OCI-LY1 (cell line): ENCODE measurements around the gene PGAM2.

ENCODE experiments used
- H2AFZ ChIP-seq: fragments of 200-600 bp; sonication (generic), shearing (Covaris generic); 2 replicates; pipeline ENCODE4 v1.6.0; 2014; ENCODE audit warnings: antibody characterized with exemption, mild to moderate bottlenecking, low read length
- H3F3A ChIP-seq: fragments of 200-600 bp; sonication (generic), shearing (Covaris generic); 2 replicates; pipeline ENCODE4 v1.6.0; 2014; ENCODE audit warnings: mild to moderate bottlenecking, antibody characterized with exemption, low read length, moderate library complexity; ENCODE audit not compliant: insufficient read depth
- H3K27ac ChIP-seq: fragments of 200-600 bp; sonication (generic); 2 replicates; pipeline ENCODE4 v1.5.1; 2014; ENCODE audit warnings: low read length, mixed run types, mild to moderate bottlenecking, low read depth; ENCODE audit not compliant: poor library complexity, severe bottlenecking
- H3K27me3 ChIP-seq: fragments of 200-600 bp; sonication (generic); 2 replicates; pipeline ENCODE4 v1.6.0; 2014; ENCODE audit warnings: antibody characterized with exemption, mild to moderate bottlenecking, low read length, moderate library complexity; ENCODE audit not compliant: insufficient read depth
- H3K36me3 ChIP-seq: fragments of 200-600 bp; sonication (generic); 2 replicates; pipeline ENCODE4 v1.6.1; 2014; ENCODE audit warnings: mild to moderate bottlenecking, antibody characterized with exemption, low read length, moderate library complexity, mixed read lengths; ENCODE audit not compliant: insufficient read depth
- H3K4me1 ChIP-seq: fragments of 200-600 bp; sonication (generic); 2 replicates; pipeline ENCODE4 v1.5.1; 2014; ENCODE audit warnings: mild to moderate bottlenecking, low read length, moderate library complexity; ENCODE audit not compliant: insufficient read depth, severe bottlenecking
- H3K4me2 ChIP-seq: fragments of 200-600 bp; sonication (generic), shearing (Covaris generic); 2 replicates; pipeline ENCODE4 v1.6.1; 2014; ENCODE audit warnings: low read length
- H3K4me3 ChIP-seq: fragments of 200-600 bp; sonication (generic); 2 replicates; pipeline ENCODE4 v1.5.1; 2014; ENCODE audit warnings: low read length, low read depth, mild to moderate bottlenecking, mixed read lengths; ENCODE audit not compliant: poor library complexity, severe bottlenecking
- H3K79me2 ChIP-seq: fragments of 200-600 bp; shearing (Covaris generic); 2 replicates; pipeline ENCODE4 v1.6.1; 2016; ENCODE audit warnings: mixed run types, low read length, mixed read lengths; ENCODE audit not compliant: insufficient read depth
- H3K9ac ChIP-seq: fragments of 200-600 bp; sonication (generic), shearing (Covaris generic); 2 replicates; pipeline ENCODE4 v1.6.1; 2014; ENCODE audit warnings: mild to moderate bottlenecking, low read length, mixed read lengths
- H3K9me2 ChIP-seq: fragments of 200-600 bp; sonication (generic), shearing (Covaris generic); 2 replicates; pipeline ENCODE4 v1.6.1; 2014; ENCODE audit warnings: low read depth, mild to moderate bottlenecking, low read length, mixed read lengths
- H3K9me3 ChIP-seq: fragments of 200-600 bp; shearing (Covaris generic); 2 replicates; pipeline ENCODE4 v1.6.1; 2014; ENCODE audit warnings: low read length, mixed read lengths
- H4K20me1 ChIP-seq: fragments of 200-600 bp; sonication (generic), shearing (Covaris generic); 2 replicates; pipeline ENCODE4 v1.6.0; 2016; ENCODE audit warnings: mild to moderate bottlenecking, low read length; ENCODE audit not compliant: insufficient read depth
- EZH2 ChIP-seq: fragments of 200-600 bp; sonication (generic), shearing (Covaris generic); IDR thresholded peaks from 2 replicates; pipeline ENCODE4 v1.8.0; 2017; ENCODE audit warnings: borderline replicate concordance, mixed run types, mild to moderate bottlenecking, antibody characterized with exemption, low read length, moderate library complexity, mixed read lengths
- TF ChIP-seq, protein P1 (sequence below): fragments of 200-600 bp; sonication (generic), shearing (Covaris generic); IDR thresholded peaks from 2 replicates; pipeline ENCODE4 v1.5.1; 2017; ENCODE audit warnings: mild to moderate bottlenecking, antibody characterized with exemption, low read length, moderate library complexity, mixed read lengths

The PGAM2 gene

DNA sequence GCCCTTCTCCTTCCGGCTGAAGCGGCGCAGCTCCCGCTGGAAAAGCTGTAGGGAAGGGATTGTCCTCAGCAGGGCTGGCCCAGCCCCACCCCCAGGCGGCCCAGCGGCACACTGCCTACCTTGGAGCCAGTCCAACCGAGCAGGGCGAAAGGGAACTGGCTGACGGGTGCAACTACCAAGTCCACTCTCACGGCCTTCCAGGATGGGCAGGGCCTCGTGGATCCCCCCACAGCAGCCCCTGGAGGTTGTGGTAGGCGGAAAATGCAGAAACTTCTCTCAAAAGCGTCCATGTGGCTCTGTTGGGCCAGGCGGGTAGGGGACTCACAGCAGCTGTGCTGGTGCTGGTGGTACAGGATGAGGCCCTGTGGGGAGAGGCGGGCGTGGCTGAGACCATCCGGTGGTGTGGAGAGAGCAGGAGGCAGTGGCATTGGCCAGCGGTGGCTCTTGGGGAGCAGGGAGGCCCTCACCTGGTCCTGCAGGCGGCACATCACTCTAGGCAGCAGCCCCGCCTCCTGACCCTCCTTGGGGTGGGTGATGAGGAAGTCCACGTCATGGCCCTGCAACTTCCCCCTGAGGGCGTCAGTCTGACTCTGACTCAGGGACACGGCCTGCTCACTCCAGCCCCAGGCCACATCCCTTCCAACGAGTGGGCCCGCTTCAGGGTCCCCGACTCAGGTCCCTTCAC lies 8.4 kb upstream of the PGAM2 start:
- no peak overlapping the region for H3K9ac ChIP-seq
- TF ChIP-seq, protein P1, sequence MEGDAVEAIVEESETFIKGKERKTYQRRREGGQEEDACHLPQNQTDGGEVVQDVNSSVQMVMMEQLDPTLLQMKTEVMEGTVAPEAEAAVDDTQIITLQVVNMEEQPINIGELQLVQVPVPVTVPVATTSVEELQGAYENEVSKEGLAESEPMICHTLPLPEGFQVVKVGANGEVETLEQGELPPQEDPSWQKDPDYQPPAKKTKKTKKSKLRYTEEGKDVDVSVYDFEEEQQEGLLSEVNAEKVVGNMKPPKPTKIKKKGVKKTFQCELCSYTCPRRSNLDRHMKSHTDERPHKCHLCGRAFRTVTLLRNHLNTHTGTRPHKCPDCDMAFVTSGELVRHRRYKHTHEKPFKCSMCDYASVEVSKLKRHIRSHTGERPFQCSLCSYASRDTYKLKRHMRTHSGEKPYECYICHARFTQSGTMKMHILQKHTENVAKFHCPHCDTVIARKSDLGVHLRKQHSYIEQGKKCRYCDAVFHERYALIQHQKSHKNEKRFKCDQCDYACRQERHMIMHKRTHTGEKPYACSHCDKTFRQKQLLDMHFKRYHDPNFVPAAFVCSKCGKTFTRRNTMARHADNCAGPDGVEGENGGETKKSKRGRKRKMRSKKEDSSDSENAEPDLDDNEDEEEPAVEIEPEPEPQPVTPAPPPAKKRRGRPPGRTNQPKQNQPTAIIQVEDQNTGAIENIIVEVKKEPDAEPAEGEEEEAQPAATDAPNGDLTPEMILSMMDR, result no peak
- no peak for TF ChIP-seq EZH2
- peaks cover 2% of the 10 kb centered on the region; the same call in 1 of the 2 replicates for H3F3A ChIP-seq
- H3K4me2 ChIP-seq, result no peak overlapping the region
- no peaks in the 10 kb centered on the region for H3K9me2 ChIP-seq
- H4K20me1 ChIP-seq, result no peaks in the 10 kb centered on the region
- no peaks in the 10 kb centered on the region for H3K79me2 ChIP-seq
- no peaks in the 10 kb centered on the region for H3K27me3 ChIP-seq
- H2AFZ ChIP-seq, result no peak overlapping the region
- no peaks in the 10 kb centered on the region for H3K9me3 ChIP-seq
- no peak overlapping the region for H3K4me3 ChIP-seq
- peaks cover 80% of the 10 kb centered on the region for H3K36me3 ChIP-seq
- H3K27ac ChIP-seq, result peak overlapping the region; percentile 11
- H3K4me1 ChIP-seq, result peaks cover 3% of the 10 kb centered on the region

DNA sequence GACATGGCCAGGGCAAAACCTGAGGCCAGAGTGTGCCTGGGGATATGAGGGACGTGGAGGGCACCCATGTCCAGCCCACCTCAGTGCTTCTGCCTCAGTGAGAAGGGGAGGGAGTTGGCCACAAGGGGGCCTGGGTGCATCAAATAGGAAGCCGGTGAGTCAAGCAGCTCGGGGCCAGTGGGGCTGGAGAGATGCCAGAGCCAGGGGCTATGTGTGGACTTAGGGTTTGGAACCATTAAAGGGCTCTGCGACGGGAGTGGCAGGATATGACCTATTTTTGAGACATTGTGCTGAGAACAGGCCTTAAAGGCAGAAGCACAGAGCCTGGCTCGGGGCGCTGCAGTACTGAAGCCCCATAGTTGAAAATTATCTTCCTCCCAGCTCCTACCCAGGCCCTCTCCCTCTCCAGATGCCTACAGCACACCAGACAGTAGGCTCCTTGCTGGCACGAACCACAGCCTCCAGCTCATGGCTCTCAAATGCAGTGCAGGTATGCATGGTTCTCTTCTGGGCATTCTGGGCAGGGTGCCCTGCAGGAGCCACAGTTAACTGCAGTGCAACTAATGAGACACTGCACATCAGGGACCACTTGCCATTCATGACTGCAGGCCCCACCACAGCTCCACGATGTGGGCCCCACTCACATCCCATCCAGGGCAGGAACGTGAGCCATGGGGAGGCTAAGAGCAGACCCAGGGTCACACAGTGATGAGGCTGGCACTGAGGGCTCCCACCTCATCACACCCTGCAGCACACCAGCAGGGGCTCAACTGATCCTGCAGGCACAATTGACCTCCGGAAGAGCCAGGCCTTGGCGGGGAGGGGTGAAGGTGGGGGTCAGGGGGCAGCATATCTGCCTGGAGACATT lies 7.2 kb upstream of the PGAM2 start:
- Histone ChIP-seq H3K9me3 (no peaks in the 10 kb centered on the region), H3K27ac (peak overlapping the region; percentile 15), H3F3A (peaks cover 7% of the 10 kb centered on the region; the same call in 1 of the 2 replicates), H3K4me1 (no peaks in the 10 kb centered on the region), H3K9me2 (no peaks in the 10 kb centered on the region), H4K20me1 (no peaks in the 10 kb centered on the region), H2AFZ (no peak overlapping the region), H3K79me2 (no peaks in the 10 kb centered on the region), H3K9ac (no peak overlapping the region), H3K36me3 (peaks cover 68% of the 10 kb centered on the region), H3K4me3 (no peak overlapping the region), H3K4me2 (no peak overlapping the region), H3K27me3 (no peaks in the 10 kb centered on the region)
- TF ChIP-seq, protein P1, result peak; percentile 89
- no peak for TF ChIP-seq EZH2

DNA sequence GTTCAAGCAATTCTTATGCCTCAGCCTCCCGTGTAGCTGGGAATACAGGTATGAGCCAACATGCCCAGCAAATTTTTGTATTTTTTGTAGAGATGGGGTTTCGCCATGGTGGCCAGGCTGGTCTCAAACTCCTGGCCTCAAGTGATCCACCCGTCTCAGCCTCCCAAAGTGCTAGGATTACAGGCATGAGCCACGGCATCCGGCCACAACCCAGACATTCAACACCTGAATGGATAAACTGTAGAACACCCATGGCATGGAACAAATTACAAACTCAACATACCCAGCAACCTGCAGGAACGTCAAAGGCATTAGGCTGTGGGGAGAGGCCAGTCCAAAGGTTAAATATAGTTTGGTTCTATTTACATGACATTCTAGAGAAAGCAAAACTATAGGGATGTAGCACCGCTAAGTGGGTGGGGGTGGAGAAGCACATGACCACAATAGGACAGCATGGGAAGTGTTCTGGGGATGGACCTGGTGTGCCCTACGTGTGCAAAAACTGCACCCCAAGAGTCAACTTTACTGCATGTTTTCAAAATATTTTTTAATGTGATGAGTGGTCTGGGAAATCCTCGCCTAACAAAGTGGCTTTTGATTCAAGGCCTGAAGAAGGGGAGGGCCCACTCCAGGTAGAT lies 6.5 kb upstream of the PGAM2 start:
- Histone ChIP-seq H3K27ac (no peak overlapping the region), H4K20me1 (no peaks in the 10 kb centered on the region), H3K9me2 (no peaks in the 10 kb centered on the region), H3K9ac (no peak overlapping the region), H3K4me1 (no peaks in the 10 kb centered on the region), H3K9me3 (no peaks in the 10 kb centered on the region), H2AFZ (no peak overlapping the region), H3K4me2 (no peak overlapping the region), H3K36me3 (peaks cover 60% of the 10 kb centered on the region), H3F3A (peaks cover 7% of the 10 kb centered on the region; the same call in 1 of the 2 replicates), H3K79me2 (no peaks in the 10 kb centered on the region), H3K27me3 (no peaks in the 10 kb centered on the region; the same call in 1 of the 2 replicates), H3K4me3 (no peak overlapping the region)
- TF ChIP-seq, protein P1, result no peak
- no peak for TF ChIP-seq EZH2
